GM12892 (cell line): ENCODE measurements around the gene MAP4K1.

Experiments
- POLR2A ChIP-seq: IDR thresholded peaks from 2 replicates; pipeline ENCODE4 v1.6.1; 2011; ENCODE audit warnings: low read depth, low read length, control low read depth
- POLR2AphosphoS5 ChIP-seq: IDR thresholded peaks from 2 replicates; pipeline ENCODE4 v1.6.1; 2011; ENCODE audit warnings: low read depth, low read length, control low read depth
- TAF1 ChIP-seq: IDR thresholded peaks from 2 replicates; pipeline ENCODE4 v1.6.1; 2011; ENCODE audit warnings: low read depth, mild to moderate bottlenecking, control low read depth, low read length, borderline replicate concordance

GRCh38 chr19:38557205-38557799 is 60.5 kb downstream of the MAP4K1 start:
- TF ChIP-seq POLR2A (no peak), TAF1 (no peak), POLR2AphosphoS5 (no peak)
